ENCODE results near the gene AKAP9. TPM values are rescaled to one million over a fixed set of nuclear protein-coding genes. Genes with fewer than 3 reads are reported as not detected.
A peak's percentile ranks its signal among the peaks of the same experiment; 100 is the strongest.

AKAP9 gene
- total and polyA plus RNA-seq, 9 of the 15 experiments (the other 6 are each of a cell fraction or from before 2014, with no cell fraction given): 25.5 to 80.9 (median 46.3) TPM

- TF ChIP-seq IRF2 (CRISPR knock-in tag; IDR thresholded peaks at IDR 0.05) (no peak), RUNX1 (IDR thresholded peaks at IDR 0.05; ENCODE audit: low read depth) (no peak), PTBP1 (IDR thresholded peaks at IDR 0.05; ENCODE audit: low read depth, low read length) (no peak), FOXJ3 (CRISPR knock-in tag; IDR thresholded peaks at IDR 0.05) (no peak), EP400 (IDR thresholded peaks at IDR 0.05) (peak; percentile 99), RBBP5 (IDR thresholded peaks at IDR 0.05; ENCODE audit: borderline replicate concordance, insufficient read depth, low read length, poor library complexity, severe bottlenecking) (peak; percentile 84), ZNF280A (IDR thresholded peaks at IDR 0.05; ENCODE audit: low read depth, partially characterized antibody) (no peak), CTCF (IDR thresholded peaks at IDR 0.05 in 2 of 3, conservative IDR thresholded peaks at IDR 0.05 in 1 of 3; ENCODE audit: insufficient read depth in 2 of 3, low read depth in 1 of 3, low read length in 3 of 3) (peak in 2 of 3 experiments; percentile 7; a peak in 2 of 6 replicates), GATAD2A (IDR thresholded peaks at IDR 0.05) (peak; percentile 93; the same call in 1 of the 2 replicates), HLTF (IDR thresholded peaks at IDR 0.05) (peak; percentile 95; the same call in 1 of the 2 replicates), ZNF316 (IDR thresholded peaks at IDR 0.05) (no peak)
Observed at GRCh38 chr7:92134271-92135051, 193.8 kb downstream of the AKAP9 start, which contains the start of gene CYP51A1 (continued).
